ENCODE results near the gene HCN4. TPM values are rescaled to one million over a fixed set of nuclear protein-coding genes. Genes with fewer than 3 reads are reported as not detected.

The HCN4 gene
- polyA plus RNA-seq, 1 donor from 2014 or later = 4.0 TPM

DNA sequence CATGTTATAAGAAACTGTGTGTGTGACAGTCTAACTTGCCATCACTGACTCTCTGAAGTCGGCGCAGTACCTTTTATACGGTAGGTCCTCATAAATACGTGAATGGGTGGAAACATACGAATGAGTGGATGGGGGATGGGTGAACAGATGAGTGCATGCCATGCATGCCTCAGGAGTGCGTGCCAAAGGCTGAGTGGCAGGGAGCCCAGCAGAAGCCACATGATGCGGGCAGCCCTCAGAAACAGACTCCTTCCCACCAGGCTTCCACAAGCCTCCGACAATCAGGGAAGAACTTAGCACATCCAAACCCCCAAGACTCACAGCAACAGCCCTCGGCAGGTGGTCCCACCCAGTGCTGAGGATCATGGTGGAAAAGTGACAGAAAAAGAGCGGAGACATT, 16.7 kb downstream of the HCN4 start:
- H3K4me3 ChIP-seq (ENCODE audit: low read length) = no peak overlapping the region
- H3K27ac ChIP-seq (ENCODE audit: low read length) = no peak overlapping the region
- TF ChIP-seq RAD21 (conservative IDR thresholded peaks at IDR 0.05) (no peak), EZH2 (IDR thresholded peaks at IDR 0.05; ENCODE audit: borderline replicate concordance, insufficient read depth, low read length, poor library complexity, severe bottlenecking) (no peak), MXI1 (conservative IDR thresholded peaks at IDR 0.05; ENCODE audit: poor library complexity, severe bottlenecking) (no peak), POLR2AphosphoS5 (IDR thresholded peaks at IDR 0.05) (no peak), TAF1 (IDR thresholded peaks at IDR 0.05; ENCODE audit: low read depth) (no peak), SMC3 (conservative IDR thresholded peaks at IDR 0.05; ENCODE audit: poor library complexity) (no peak), EP300 (conservative IDR thresholded peaks at IDR 0.05; ENCODE audit: poor library complexity, severe bottlenecking) (no peak)
- TF ChIP-seq, protein P1, sequence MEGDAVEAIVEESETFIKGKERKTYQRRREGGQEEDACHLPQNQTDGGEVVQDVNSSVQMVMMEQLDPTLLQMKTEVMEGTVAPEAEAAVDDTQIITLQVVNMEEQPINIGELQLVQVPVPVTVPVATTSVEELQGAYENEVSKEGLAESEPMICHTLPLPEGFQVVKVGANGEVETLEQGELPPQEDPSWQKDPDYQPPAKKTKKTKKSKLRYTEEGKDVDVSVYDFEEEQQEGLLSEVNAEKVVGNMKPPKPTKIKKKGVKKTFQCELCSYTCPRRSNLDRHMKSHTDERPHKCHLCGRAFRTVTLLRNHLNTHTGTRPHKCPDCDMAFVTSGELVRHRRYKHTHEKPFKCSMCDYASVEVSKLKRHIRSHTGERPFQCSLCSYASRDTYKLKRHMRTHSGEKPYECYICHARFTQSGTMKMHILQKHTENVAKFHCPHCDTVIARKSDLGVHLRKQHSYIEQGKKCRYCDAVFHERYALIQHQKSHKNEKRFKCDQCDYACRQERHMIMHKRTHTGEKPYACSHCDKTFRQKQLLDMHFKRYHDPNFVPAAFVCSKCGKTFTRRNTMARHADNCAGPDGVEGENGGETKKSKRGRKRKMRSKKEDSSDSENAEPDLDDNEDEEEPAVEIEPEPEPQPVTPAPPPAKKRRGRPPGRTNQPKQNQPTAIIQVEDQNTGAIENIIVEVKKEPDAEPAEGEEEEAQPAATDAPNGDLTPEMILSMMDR (IDR thresholded peaks at IDR 0.05; ENCODE audit: poor library complexity, severe bottlenecking) = no peak
- TF ChIP-seq, protein P2, sequence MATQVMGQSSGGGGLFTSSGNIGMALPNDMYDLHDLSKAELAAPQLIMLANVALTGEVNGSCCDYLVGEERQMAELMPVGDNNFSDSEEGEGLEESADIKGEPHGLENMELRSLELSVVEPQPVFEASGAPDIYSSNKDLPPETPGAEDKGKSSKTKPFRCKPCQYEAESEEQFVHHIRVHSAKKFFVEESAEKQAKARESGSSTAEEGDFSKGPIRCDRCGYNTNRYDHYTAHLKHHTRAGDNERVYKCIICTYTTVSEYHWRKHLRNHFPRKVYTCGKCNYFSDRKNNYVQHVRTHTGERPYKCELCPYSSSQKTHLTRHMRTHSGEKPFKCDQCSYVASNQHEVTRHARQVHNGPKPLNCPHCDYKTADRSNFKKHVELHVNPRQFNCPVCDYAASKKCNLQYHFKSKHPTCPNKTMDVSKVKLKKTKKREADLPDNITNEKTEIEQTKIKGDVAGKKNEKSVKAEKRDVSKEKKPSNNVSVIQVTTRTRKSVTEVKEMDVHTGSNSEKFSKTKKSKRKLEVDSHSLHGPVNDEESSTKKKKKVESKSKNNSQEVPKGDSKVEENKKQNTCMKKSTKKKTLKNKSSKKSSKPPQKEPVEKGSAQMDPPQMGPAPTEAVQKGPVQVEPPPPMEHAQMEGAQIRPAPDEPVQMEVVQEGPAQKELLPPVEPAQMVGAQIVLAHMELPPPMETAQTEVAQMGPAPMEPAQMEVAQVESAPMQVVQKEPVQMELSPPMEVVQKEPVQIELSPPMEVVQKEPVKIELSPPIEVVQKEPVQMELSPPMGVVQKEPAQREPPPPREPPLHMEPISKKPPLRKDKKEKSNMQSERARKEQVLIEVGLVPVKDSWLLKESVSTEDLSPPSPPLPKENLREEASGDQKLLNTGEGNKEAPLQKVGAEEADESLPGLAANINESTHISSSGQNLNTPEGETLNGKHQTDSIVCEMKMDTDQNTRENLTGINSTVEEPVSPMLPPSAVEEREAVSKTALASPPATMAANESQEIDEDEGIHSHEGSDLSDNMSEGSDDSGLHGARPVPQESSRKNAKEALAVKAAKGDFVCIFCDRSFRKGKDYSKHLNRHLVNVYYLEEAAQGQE (IDR thresholded peaks at IDR 0.05; ENCODE audit: borderline replicate concordance) = no peak
- no peak overlapping the region for H3K9ac ChIP-seq (ENCODE audit: low read length)
- H3K27me3 ChIP-seq (ENCODE audit: insufficient read depth, low read depth, low read length) = no peaks in the 10 kb centered on the region
- no peaks in the 10 kb centered on the region for H4K20me1 ChIP-seq (ENCODE audit: insufficient read depth)
- no peak overlapping the region for H2AFZ ChIP-seq (ENCODE audit: low read depth, low read length)
- H3K4me2 ChIP-seq (ENCODE audit: low read length) = no peak overlapping the region
- H3F3A ChIP-seq (ENCODE audit: insufficient read depth, low read length, poor library complexity, severe bottlenecking) = no peaks in the 10 kb centered on the region
- H3K9me3 ChIP-seq (ENCODE audit: low read length) = no peaks in the 10 kb centered on the region
- peaks cover 5% of the 10 kb centered on the region for H3K79me2 ChIP-seq (replicated peaks; ENCODE audit: insufficient read depth, low read length)
- H3K9me2 ChIP-seq (ENCODE audit: insufficient read depth, low read length) = no peaks in the 10 kb centered on the region
- no peaks in the 10 kb centered on the region for H3K36me3 ChIP-seq (ENCODE audit: insufficient read depth, low read length)

DNA sequence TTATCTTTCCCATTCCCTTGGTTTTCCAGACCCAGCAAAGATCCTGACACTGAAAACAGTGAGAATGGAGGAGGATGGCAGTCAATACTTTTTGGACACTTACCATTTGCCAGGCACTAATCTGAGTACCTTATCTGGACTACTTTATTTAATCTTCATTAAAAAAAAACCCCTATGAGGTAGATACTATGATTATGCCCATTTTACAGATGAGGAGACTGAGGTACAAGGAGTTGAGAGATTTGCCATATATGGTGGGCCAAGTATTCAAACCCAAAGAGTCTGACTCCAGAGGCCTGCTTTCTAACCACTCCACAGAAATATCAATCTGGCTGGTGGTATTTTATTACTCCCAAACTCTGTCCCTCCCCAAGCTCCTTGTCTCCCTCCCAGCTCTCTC, 19.6 kb downstream of the HCN4 start:
- Histone ChIP-seq H3K36me3 (ENCODE audit: insufficient read depth, low read length) (no peaks in the 10 kb centered on the region), H4K20me1 (ENCODE audit: insufficient read depth) (no peaks in the 10 kb centered on the region), H2AFZ (ENCODE audit: low read depth, low read length) (no peak overlapping the region), H3K27ac (ENCODE audit: low read length) (no peak overlapping the region), H3K27me3 (ENCODE audit: insufficient read depth, low read depth, low read length) (no peaks in the 10 kb centered on the region), H3K4me2 (ENCODE audit: low read length) (no peak overlapping the region), H3K4me3 (ENCODE audit: low read length) (no peak overlapping the region), H3K9me3 (ENCODE audit: low read length) (no peaks in the 10 kb centered on the region), H3K9ac (ENCODE audit: low read length) (no peak overlapping the region), H3K9me2 (ENCODE audit: insufficient read depth, low read length) (no peaks in the 10 kb centered on the region), H3K79me2 (replicated peaks; ENCODE audit: insufficient read depth, low read length) (peaks cover 8% of the 10 kb centered on the region), H3F3A (ENCODE audit: insufficient read depth, low read length, poor library complexity, severe bottlenecking) (no peaks in the 10 kb centered on the region)
- TF ChIP-seq EZH2 (IDR thresholded peaks at IDR 0.05; ENCODE audit: borderline replicate concordance, insufficient read depth, low read length, poor library complexity, severe bottlenecking) (no peak), TAF1 (IDR thresholded peaks at IDR 0.05; ENCODE audit: low read depth) (no peak), EP300 (conservative IDR thresholded peaks at IDR 0.05; ENCODE audit: poor library complexity, severe bottlenecking) (no peak), SMC3 (conservative IDR thresholded peaks at IDR 0.05; ENCODE audit: poor library complexity) (no peak), RAD21 (conservative IDR thresholded peaks at IDR 0.05) (no peak)
- TF ChIP-seq, protein P1 (IDR thresholded peaks at IDR 0.05; ENCODE audit: poor library complexity, severe bottlenecking) = no peak

All from neural cell (in vitro differentiated cells).